A549 (cell line): ENCODE results near the gene TBC1D1. TPM values are rescaled to one million over a fixed set of nuclear protein-coding genes. Genes with fewer than 3 reads are reported as not detected.

Experiments
- ATAC-seq, 2 experiments: fragments of 200-7000 bp in 1 of 2; fragments of >200 bp in 1 of 2; cut with Nextera tagmentation in 1 of 2; cut with Tn5 transposase in 1 of 2; 3 replicates each; pipeline versions ENCODE4 v1.8.0 to v1.9.1; 2018 to 2020; ENCODE audit warnings: mild to moderate bottlenecking in 1 of 2, moderate library complexity in 1 of 2
- CTCF ChIA-PET: fragments of 300-600 bp; sonication (Branson Sonifier 250); formaldehyde crosslinking; extraction: SDS; loops from one replicate; lab custom pipeline; 2021; ENCODE audit warnings: antibody characterized with exemption, inconsistent platforms; lab: Yijun Ruan, JAX
- POLR2A ChIA-PET: fragments of 350-600 bp; formaldehyde crosslinking; extraction: SDS; loops from one replicate; lab custom pipeline; 2021; ENCODE audit warnings: antibody characterized with exemption, inconsistent platforms; lab: Yijun Ruan, JAX
- DNase-seq, 2 experiments: peaks; one replicate each; pipeline versions ENCODE4 v3.0.0 to v3.0.0-alpha.2; 2011 to 2016; ENCODE audit warnings: low read depth in 1 of 2, low spot score in 1 of 2
- FAIRE-seq: peaks from 2 replicates; lab custom pipeline; 2011; peaks lifted over from hg19 to GRCh38; lab: Jason Lieb, UNC
- H3K27ac ChIP-seq, 2 experiments: fragments of >200 bp; sonication (Bioruptor Twin); formaldehyde crosslinking; 3 replicates each; pipeline ENCODE4 v1.5.1; 2016 to 2017
- H3K4me1 ChIP-seq: fragments of >200 bp; sonication (Bioruptor Twin); formaldehyde crosslinking; 3 replicates; pipeline ENCODE4 v1.6.1; 2016
- H3K4me2 ChIP-seq: fragments of >200 bp; sonication (Bioruptor Twin); formaldehyde crosslinking; 3 replicates; pipeline ENCODE4 v1.6.1; 2016
- H3K4me3 ChIP-seq: fragments of >200 bp; sonication (Bioruptor Twin); formaldehyde crosslinking; 3 replicates; pipeline ENCODE4 v1.5.1; 2016
- H3K9me3 ChIP-seq: fragments of >200 bp; sonication (Bioruptor Twin); formaldehyde crosslinking; 3 replicates; pipeline ENCODE4 v1.6.1; 2016
- CBX2 ChIP-seq: fragments of 200-600 bp; sonication (generic); IDR thresholded peaks from 2 replicates; pipeline ENCODE4 v1.6.1; 2016; ENCODE audit warnings: low read depth, mild to moderate bottlenecking, borderline replicate concordance
- EHF ChIP-seq: fragments of 250-450 bp; sonication (Bioruptor Pico); IDR thresholded peaks from 2 replicates; pipeline ENCODE4 v1.5.0; 2020; ENCODE audit warnings: mild to moderate bottlenecking
- ESRRA ChIP-seq: fragments of 150-350 bp; IDR thresholded peaks from 2 replicates; pipeline ENCODE4 v1.6.1; 2014; ENCODE audit warnings: mild to moderate bottlenecking, low read length, borderline replicate concordance
- FOSB ChIP-seq: fragments of 250-450 bp; sonication (Bioruptor Pico); IDR thresholded peaks from 2 replicates; pipeline ENCODE4 v1.5.0; 2020; ENCODE audit warnings: mild to moderate bottlenecking, moderate library complexity
- FOXS1 ChIP-seq: fragments of 250-450 bp; sonication (Bioruptor Pico); IDR thresholded peaks from 2 replicates; pipeline ENCODE4 v1.5.0; 2020; ENCODE audit warnings: mild to moderate bottlenecking, moderate library complexity
- HOXA7 ChIP-seq: fragments of 250-450 bp; sonication (Bioruptor Pico); IDR thresholded peaks from 2 replicates; pipeline ENCODE4 v1.5.0; 2020; ENCODE audit warnings: mild to moderate bottlenecking, moderate library complexity
- HOXB13 ChIP-seq: fragments of 250-450 bp; sonication (Bioruptor Pico); IDR thresholded peaks from 2 replicates; pipeline ENCODE4 v1.5.0; 2020; ENCODE audit warnings: low read depth, mild to moderate bottlenecking, moderate library complexity
- HOXB5 ChIP-seq: fragments of 250-450 bp; sonication (Bioruptor Pico); IDR thresholded peaks from 2 replicates; pipeline ENCODE4 v1.5.0; 2020; ENCODE audit warnings: mild to moderate bottlenecking, moderate library complexity
- JUN ChIP-seq, 2 experiments: fragments of >200 bp; sonication (Bioruptor Twin); formaldehyde crosslinking; IDR thresholded peaks; 2 replicates in 1 of 2; 3 replicates in 1 of 2; pipeline ENCODE4 v1.6.1; 2016 to 2017
- KDM5A ChIP-seq: fragments of 200-600 bp; sonication (generic); IDR thresholded peaks from 2 replicates; pipeline ENCODE4 v1.6.1; 2016; ENCODE audit warnings: antibody characterized with exemption, mild to moderate bottlenecking
- MAZ ChIP-seq: fragments of 150-350 bp; IDR thresholded peaks from 2 replicates; pipeline ENCODE4 v1.6.1; 2014; ENCODE audit warnings: antibody characterized with exemption, low read depth, low read length, borderline replicate concordance
- NPAS2 ChIP-seq: fragments of 250-450 bp; sonication (Bioruptor Pico); IDR thresholded peaks from 2 replicates; pipeline ENCODE4 v1.8.0; 2022; ENCODE audit warnings: mild to moderate bottlenecking, moderate library complexity, borderline replicate concordance
- NR3C1 ChIP-seq: fragments of >200 bp; sonication (Bioruptor Twin); formaldehyde crosslinking; IDR thresholded peaks from 3 replicates; pipeline ENCODE4 v1.6.1; 2017
- PHF8 ChIP-seq: fragments of 200-600 bp; sonication (generic); IDR thresholded peaks from 2 replicates; pipeline ENCODE4 v1.6.1; 2016; ENCODE audit warnings: low read depth, mild to moderate bottlenecking, antibody characterized with exemption, moderate library complexity, borderline replicate concordance
- POLR2A ChIP-seq: IDR thresholded peaks from 2 replicates; pipeline ENCODE4 v1.6.1; 2012; ENCODE audit warnings: mild to moderate bottlenecking, low read length
- RAD21 ChIP-seq, 2 experiments: fragments of >200 bp in 1 of 2; sonication (Bioruptor Twin) in 1 of 2; formaldehyde crosslinking in 1 of 2; IDR thresholded peaks in 1 of 2; conservative IDR thresholded peaks in 1 of 2; 2 replicates in 1 of 2; 3 replicates in 1 of 2; pipeline ENCODE4 v1.6.1; 2012 to 2018; ENCODE audit warnings: inconsistent platforms in 1 of 2
- RCOR1 ChIP-seq: fragments of 150-350 bp; IDR thresholded peaks from 2 replicates; pipeline ENCODE4 v1.6.1; 2014; ENCODE audit warnings: antibody characterized with exemption, low read length, low read depth
- SMC3 ChIP-seq: fragments of >200 bp; sonication (Bioruptor Twin); formaldehyde crosslinking; IDR thresholded peaks from 3 replicates; pipeline ENCODE4 v1.6.1; 2018; ENCODE audit warnings: inconsistent platforms
- SREBF2 ChIP-seq: fragments of 450-650 bp; IDR thresholded peaks from 2 replicates; pipeline ENCODE4 v1.6.1; 2014; ENCODE audit warnings: mild to moderate bottlenecking, moderate library complexity
- TP53 ChIP-seq: fragments of 250-450 bp; sonication (Bioruptor Pico); IDR thresholded peaks from 2 replicates; pipeline ENCODE4 v1.5.0; 2021; ENCODE audit warnings: mild to moderate bottlenecking, moderate library complexity
- ZFP36 ChIP-seq: fragments of 450-650 bp; IDR thresholded peaks from 2 replicates; pipeline ENCODE4 v1.6.1; 2014; ENCODE audit warnings: borderline replicate concordance; ENCODE audit not compliant: partially characterized antibody
- ZSCAN20 ChIP-seq: fragments of 250-450 bp; sonication (Bioruptor Pico); IDR thresholded peaks from 2 replicates; pipeline ENCODE4 v1.8.0; 2022; ENCODE audit warnings: mild to moderate bottlenecking, moderate library complexity
- WGBS: methylation state at CpG from one replicate; pipeline ENCODE4 v1.1.6; 2017; ENCODE audit errors: missing lambda C conversion rate; 5-methylcytosine and 5-hydroxymethylcytosine counted together
- polyA plus RNA-seq, 4 experiments: library from polyadenylated mRNA; depleted of rRNA in 3 of 4; stranded (reverse); fragments of >200 nt; fragmentation: RNase III in 1 of 4; extraction: RNeasy Plus Mini Kit Qiagen cat#74134 plus additional on column Dnase treatment in 1 of 4; gene quantifications; 2 replicates in 3 of 4; 3 replicates in 1 of 4; pipeline ENCODE4 v1.2.3, GENCODE V29; 2011 to 2017
- TF ChIP-seq, protein P1 (sequence below): IDR thresholded peaks from 2 replicates; pipeline ENCODE4 v1.6.1; 2012; ENCODE audit warnings: low read depth, borderline replicate concordance
- TF ChIP-seq, protein P2 (sequence below): IDR thresholded peaks from 2 replicates; pipeline ENCODE4 v1.6.1; 2012
- TF ChIP-seq, protein P3 (sequence below): fragments of >200 bp; sonication (Bioruptor Twin); formaldehyde crosslinking; IDR thresholded peaks from 3 replicates; pipeline ENCODE4 v1.6.1; 2016

Gene TBC1D1
- polyA plus RNA-seq, 2 of the 4 experiments (the other 2 are of a cell fraction), result 26.5 to 28.5 TPM

DNA sequence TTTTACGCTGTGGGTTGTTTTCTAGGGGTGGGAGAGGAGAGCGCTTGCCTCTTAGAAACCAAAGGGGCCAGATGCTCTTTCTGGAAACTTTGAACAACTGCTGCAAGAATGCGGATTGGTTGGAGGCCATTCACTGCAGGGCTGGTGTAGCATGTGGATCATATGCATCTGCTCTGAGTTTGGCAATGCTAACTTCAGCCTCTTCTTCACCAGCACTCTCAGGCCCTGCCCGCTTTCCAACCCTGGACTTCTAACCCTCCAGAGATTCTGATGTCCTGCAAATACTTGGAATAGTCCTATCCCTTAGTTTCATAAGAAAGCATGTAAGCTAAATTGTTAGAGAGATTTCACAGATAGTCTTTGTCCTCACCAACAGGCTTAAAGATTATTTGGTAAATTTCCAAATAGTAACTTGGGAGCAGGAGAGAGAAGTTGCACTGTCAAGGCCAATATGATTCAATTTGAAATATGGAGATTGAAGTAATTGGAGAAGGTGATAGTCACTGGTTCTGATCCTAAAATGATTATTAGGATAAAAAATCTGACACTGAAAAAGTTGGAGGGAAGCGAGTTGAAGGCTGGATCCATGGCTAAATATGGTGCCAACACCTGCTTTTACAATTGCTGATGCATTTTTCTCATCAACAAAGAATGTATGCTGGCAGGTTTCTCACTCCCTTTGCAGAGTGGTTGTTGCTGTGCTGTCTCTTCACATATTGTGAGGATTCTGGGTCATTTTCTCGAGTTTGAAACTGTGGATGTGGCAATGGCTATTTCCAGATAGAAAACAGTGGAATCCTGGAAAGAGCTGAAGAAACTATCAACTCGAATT is 279.7 kb downstream of the TBC1D1 start:
- H3K4me2 ChIP-seq, result no peak overlapping the region
- ChIA-PET CTCF (interaction anchor here (0.6 to 3.9 kb wide), 4 partner anchors 9 to 101 kb away, joined by 3 to 13 read pairs (median 3); no protein-coding TSS in a partner anchor), POLR2A (no interaction called here)
- H3K27ac ChIP-seq, result peak overlapping the region; percentile 30 to 43; a peak in 3 of 6 replicates
- FAIRE-seq (no peak), DNase-seq (no peak), ATAC-seq (no peak)
- 63% methylated on average over 7 of the region's 7 CpGs for WGBS
- no peak overlapping the region for H3K4me3 ChIP-seq
- peaks cover 5% of the 10 kb centered on the region; the same call in 1 of the 3 replicates for H3K4me1 ChIP-seq
- no peaks in the 10 kb centered on the region for H3K9me3 ChIP-seq
- TF ChIP-seq SREBF2 (no peak), RCOR1 (no peak), NR3C1 (no peak), SMC3 (no peak), FOXS1 (CRISPR knock-in tag) (no peak), CBX2 (no peak), TP53 (CRISPR knock-in tag) (no peak)
- TF ChIP-seq, protein P1, sequence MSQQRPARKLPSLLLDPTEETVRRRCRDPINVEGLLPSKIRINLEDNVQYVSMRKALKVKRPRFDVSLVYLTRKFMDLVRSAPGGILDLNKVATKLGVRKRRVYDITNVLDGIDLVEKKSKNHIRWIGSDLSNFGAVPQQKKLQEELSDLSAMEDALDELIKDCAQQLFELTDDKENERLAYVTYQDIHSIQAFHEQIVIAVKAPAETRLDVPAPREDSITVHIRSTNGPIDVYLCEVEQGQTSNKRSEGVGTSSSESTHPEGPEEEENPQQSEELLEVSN, result no peak
- TF ChIP-seq, protein P2, sequence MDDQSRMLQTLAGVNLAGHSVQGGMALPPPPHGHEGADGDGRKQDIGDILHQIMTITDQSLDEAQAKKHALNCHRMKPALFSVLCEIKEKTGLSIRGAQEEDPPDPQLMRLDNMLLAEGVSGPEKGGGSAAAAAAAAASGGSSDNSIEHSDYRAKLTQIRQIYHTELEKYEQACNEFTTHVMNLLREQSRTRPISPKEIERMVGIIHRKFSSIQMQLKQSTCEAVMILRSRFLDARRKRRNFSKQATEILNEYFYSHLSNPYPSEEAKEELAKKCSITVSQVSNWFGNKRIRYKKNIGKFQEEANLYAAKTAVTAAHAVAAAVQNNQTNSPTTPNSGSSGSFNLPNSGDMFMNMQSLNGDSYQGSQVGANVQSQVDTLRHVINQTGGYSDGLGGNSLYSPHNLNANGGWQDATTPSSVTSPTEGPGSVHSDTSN, result no peak
- TF ChIP-seq, all 56 proteins: peak for 0

DNA sequence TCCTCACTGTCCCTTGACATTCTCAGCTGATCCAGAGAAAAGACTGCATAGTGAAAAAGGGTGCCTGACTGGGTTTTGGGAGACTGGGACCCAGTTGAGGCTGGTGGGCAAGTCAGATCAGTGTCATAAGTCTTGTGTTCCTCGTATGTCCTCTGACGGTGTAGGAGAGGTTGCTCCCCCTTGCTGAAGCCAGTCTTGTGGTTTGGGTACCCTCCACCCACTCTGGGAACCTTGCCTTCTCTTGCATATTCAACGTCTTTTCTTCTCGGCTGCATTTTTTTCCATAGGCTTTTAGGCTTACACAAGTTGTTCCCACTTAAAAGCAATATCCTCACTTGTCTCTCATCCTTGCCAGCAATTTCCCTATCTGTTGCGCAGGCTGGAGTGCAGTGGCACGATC is 281.2 kb downstream of the TBC1D1 start:
- no peak overlapping the region for H3K27ac ChIP-seq
- no peak for FAIRE-seq
- POLR2A ChIA-PET, result no interaction called here
- H3K4me3 ChIP-seq, result no peak overlapping the region
- H3K4me1 ChIP-seq, result peaks cover 5% of the 10 kb centered on the region; the same call in 1 of the 3 replicates
- CTCF ChIA-PET, result interaction anchor here (0.8 to 3.9 kb wide), 2 partner anchors 8 to 559 kb away, joined by 3 to 13 read pairs; no protein-coding TSS in a partner anchor
- no peak for ATAC-seq
- no peak for DNase-seq
- H3K4me2 ChIP-seq, result no peak overlapping the region
- WGBS, result 75% methylated on average over 6 of the region's 6 CpGs
- H3K9me3 ChIP-seq, result no peaks in the 10 kb centered on the region
- TF ChIP-seq HOXB13 (CRISPR knock-in tag) (no peak), MAZ (no peak), HOXA7 (no peak), RAD21 (conservative IDR thresholded peaks at IDR 0.05 in 1 of 2, IDR thresholded peaks at IDR 0.05 in 1 of 2) (no peak), EHF (no peak), SMC3 (no peak), ESRRA (no peak), NPAS2 (CRISPR knock-in tag) (no peak), PHF8 (no peak), FOSB (CRISPR knock-in tag) (no peak), ZFP36 (no peak), POLR2A (no peak), JUN (IDR thresholded peaks at IDR 0.05) (no peak), HOXB5 (no peak), ZSCAN20 (CRISPR knock-in tag) (no peak), NR3C1 (no peak), KDM5A (no peak)
- TF ChIP-seq, protein P2, result no peak
- TF ChIP-seq, protein P3, sequence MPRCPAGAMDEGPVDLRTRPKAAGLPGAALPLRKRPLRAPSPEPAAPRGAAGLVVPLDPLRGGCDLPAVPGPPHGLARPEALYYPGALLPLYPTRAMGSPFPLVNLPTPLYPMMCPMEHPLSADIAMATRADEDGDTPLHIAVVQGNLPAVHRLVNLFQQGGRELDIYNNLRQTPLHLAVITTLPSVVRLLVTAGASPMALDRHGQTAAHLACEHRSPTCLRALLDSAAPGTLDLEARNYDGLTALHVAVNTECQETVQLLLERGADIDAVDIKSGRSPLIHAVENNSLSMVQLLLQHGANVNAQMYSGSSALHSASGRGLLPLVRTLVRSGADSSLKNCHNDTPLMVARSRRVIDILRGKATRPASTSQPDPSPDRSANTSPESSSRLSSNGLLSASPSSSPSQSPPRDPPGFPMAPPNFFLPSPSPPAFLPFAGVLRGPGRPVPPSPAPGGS, result no peak
